ENCODE measurements around the gene ACKR2.

DNA sequence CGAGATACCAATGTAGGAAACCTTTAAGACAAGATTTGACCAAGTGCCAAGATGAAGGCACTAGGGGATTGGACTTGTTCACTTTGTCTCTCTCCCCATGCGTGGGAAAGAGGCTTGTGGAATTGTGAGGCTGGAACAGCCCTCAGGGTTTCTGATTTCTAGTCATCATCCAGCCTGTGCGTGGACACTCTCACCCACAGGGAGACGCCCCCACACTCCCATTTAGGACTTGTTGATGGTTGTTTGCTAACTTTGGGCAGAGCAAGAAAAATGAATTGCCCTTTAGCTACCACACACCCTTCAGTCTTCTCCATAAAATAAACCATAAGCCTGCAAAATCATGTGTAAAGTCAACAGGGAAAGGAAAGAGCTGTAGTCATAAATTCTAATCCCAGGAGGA lies 18.4 kb downstream of the ACKR2 start:
- TF ChIP-seq POLR2A (IDR thresholded peaks at IDR 0.05): no peak
- TF ChIP-seq, protein P1, sequence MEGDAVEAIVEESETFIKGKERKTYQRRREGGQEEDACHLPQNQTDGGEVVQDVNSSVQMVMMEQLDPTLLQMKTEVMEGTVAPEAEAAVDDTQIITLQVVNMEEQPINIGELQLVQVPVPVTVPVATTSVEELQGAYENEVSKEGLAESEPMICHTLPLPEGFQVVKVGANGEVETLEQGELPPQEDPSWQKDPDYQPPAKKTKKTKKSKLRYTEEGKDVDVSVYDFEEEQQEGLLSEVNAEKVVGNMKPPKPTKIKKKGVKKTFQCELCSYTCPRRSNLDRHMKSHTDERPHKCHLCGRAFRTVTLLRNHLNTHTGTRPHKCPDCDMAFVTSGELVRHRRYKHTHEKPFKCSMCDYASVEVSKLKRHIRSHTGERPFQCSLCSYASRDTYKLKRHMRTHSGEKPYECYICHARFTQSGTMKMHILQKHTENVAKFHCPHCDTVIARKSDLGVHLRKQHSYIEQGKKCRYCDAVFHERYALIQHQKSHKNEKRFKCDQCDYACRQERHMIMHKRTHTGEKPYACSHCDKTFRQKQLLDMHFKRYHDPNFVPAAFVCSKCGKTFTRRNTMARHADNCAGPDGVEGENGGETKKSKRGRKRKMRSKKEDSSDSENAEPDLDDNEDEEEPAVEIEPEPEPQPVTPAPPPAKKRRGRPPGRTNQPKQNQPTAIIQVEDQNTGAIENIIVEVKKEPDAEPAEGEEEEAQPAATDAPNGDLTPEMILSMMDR (IDR thresholded peaks at IDR 0.05): no peak

Data from thyroid gland (tissue), 4 donors.